ENCODE results near the gene MLPH.

Gene MLPH, protein sequence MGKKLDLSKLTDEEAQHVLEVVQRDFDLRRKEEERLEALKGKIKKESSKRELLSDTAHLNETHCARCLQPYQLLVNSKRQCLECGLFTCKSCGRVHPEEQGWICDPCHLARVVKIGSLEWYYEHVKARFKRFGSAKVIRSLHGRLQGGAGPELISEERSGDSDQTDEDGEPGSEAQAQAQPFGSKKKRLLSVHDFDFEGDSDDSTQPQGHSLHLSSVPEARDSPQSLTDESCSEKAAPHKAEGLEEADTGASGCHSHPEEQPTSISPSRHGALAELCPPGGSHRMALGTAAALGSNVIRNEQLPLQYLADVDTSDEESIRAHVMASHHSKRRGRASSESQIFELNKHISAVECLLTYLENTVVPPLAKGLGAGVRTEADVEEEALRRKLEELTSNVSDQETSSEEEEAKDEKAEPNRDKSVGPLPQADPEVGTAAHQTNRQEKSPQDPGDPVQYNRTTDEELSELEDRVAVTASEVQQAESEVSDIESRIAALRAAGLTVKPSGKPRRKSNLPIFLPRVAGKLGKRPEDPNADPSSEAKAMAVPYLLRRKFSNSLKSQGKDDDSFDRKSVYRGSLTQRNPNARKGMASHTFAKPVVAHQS

DNA sequence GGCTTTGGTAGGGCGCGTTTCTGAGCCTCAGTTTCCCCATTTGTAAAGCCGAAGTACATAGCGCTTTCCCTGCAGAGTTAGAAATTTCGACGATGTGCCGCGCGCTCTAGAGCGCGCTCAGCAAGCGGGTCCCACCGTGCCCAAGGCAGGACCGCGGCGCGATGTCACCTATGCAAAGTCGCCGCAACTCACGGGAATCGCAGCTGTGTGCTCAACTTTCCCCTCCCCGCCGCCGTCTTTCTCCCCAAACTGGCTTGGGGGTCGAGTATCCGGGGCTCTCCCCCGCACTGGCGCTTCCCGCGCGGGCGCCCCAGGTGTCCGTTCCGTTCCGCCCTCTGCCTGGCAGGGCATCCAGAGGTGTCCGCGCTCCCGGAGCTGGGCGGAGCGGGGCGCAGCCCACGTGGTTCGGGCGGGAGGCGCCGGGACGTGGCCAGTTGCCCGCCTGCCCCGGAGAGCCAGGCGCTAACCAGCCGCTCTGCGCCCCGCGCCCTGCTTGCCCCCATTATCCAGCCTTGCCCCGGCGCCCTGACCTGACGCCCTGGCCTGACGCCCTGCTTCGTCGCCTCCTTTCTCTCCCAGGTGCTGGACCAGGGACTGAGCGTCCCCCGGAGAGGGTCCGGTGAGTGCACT is at the start of gene MLPH:
Gene MLPH, plus strand, starts transcription at position 433 of the 630 bp plus-strand sequence. CDS start 6,176 bp downstream, outside the sequence.
- DNase-seq = no peak

- DNase-seq = no peak
Observed at GRCh38 chr2:237437566-237437965, 49.5 kb upstream of the MLPH start.

DNA sequence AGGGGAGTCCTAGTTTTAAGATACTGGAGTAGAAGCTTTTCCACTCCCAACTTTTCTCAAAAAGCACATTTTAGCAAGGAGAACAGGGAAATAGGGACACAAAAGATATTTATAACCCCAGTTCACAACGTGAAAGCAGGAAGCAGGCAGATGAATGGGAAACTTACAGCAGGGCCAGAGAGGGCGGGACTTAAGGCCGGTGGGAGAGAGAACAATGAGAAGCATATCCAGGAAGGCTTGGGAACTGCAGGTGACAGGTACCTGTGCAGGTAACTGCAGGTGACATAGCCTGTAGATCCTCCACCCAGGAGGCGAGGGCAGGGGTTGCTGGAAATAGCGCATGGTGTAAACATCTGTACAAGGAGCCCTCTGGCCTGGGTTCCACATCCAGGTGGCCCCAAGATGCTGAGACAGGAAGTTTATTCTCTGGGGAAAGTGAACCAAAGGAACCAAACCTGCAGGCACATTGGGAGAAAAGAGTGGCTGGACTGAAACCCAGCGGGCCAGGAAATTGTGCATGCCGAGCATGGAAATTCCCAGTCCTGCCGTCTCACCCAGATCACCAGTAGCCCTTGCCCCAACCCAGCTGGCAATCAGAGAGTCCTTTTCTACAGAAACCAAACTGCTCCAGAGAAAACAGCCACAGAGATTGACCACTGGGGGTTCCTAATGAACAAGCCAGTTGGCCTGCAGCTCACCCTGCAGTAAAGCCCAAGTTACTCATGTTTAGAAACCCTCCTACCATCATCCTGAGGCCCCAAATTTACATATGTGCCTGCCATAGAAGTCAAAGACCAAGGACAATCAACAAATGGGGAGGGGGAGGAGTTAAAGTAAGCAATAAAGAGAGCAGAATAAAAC is 48.7 kb upstream of the MLPH start:
- peak in 1 of 2 experiments; percentile 27 for DNase-seq

DNA sequence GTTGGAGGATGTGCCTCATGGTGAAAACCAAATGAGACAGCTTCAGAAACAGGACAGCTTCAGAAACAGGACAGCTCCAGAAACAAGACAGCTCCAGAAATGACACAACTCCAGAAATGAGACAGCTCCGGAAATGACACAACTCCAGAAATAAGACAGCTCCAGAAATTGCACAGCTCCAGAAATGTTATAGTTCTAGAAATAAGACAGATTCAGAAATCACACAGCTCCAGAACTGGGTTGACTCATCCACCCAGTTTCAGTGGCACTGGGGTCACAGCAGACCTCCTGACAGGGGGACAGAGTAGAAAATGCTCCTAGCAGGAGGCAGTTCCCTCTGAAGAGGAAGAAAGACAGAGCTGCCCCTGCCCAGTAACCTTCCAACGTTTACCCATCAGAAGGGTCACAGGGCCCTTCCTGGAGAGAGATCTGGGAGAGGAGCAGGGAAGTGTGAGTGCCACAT is 46.2 kb upstream of the MLPH start:
- DNase-seq = peak; percentile 66 to 76

- DNase-seq = peak; percentile 34 to 53
Observed at GRCh38 chr2:237441605-237442274, 45.3 kb upstream of the MLPH start.

DNA sequence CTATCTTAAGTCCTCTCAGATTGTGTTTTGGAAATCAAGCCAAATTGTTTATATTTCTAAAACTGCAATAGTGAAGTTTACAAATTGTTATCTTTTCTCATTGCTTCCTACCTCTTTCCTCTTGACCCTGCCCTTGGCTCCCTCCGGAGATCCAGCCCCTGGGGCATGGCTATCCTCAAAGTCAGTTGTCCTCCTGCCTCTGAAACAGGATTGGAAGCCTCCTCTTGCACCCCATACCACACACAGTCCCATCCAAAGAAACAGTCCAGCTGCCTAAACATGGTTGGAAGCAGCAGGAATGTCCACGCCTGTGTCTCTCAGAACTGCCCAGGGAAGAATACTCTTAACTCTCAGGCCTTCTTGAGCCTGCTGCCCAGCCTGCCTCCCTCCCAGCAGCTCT is 43.0 kb upstream of the MLPH start:
- DNase-seq = no peak

- DNase-seq = no peak
Observed at GRCh38 chr2:237445611-237446337, 41.3 kb upstream of the MLPH start.

DNA sequence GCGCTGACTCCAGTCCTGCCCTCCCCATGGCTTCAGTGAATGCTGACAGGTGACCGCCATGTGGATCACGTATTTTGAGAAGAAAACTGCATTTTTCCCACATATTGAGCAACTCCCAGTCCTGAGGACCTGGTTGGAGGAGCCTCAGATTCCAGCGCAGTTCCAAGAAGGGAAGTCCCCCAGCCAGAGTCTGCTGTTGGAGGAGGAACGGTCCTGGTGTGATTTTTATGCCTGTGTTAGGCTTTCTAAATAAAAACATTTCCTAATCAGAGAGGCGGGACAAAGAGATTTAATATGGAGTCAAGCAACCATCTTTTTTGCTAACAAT is 40.7 kb upstream of the MLPH start:
- DNase-seq = no peak

GRCh38 chr2:237447496-237447895 is 39.6 kb upstream of the MLPH start:
- DNase-seq = no peak

- no peak for DNase-seq
Observed at GRCh38 chr2:237448171-237448570, 38.9 kb upstream of the MLPH start.

- DNase-seq = no peak
Observed at GRCh38 chr2:237448626-237449025, 38.4 kb upstream of the MLPH start.

DNA sequence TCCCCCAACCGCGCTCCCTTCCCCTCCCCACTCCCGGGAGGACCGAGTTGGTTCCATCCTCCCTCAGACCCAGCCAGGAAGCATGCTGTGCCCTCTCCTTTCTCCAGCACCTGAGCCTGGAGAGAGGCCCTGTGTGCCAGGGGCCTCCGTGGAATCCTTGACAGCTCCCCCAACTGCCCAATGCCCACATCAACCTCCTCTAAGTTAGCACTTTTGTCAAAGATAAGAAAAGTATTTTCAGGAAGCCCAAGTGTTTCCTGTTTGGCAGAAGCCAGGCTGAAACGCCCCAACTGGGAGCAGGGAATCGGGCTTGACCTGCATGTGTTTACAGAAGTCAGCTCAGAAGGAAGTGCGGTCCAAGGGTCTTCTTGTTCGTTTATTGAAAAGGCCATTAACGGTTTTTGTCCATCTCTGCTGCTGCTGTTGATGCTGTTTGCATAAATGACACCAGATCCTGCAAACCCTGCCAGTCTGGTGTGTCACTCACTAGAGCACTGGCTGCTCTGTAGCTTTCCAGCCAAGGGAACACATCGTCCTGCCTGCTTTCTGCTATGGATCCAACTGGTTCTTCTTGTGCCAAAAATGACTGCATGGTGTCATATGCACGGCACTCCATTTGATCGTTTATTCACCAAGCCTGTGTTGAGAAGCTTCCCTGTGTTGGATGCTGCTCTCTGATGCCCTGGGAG is 37.7 kb upstream of the MLPH start:
- DNase-seq = no peak

DNA sequence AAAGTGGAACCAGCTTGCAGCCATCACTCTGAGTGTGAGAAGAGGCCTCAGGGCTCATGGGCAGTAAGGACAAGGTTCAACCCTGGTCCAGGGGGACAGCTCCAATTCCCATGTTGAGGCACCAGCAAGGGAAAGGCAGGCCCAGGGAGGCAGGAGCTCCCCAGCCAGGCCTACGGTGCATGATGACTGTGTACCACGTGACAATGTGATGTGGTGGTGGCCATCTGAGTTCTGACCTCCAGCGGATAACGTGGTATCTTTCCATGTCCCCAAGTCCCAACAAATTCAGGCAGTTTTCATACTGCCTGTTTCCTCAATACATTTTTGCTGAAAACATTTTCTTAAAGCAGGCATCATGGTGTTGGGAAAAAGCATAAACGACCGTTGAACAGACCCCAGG is 36.9 kb upstream of the MLPH start:
- DNase-seq = no peak

GRCh38 chr2:237450583-237450982 is 36.5 kb upstream of the MLPH start:
- DNase-seq = no peak

DNA sequence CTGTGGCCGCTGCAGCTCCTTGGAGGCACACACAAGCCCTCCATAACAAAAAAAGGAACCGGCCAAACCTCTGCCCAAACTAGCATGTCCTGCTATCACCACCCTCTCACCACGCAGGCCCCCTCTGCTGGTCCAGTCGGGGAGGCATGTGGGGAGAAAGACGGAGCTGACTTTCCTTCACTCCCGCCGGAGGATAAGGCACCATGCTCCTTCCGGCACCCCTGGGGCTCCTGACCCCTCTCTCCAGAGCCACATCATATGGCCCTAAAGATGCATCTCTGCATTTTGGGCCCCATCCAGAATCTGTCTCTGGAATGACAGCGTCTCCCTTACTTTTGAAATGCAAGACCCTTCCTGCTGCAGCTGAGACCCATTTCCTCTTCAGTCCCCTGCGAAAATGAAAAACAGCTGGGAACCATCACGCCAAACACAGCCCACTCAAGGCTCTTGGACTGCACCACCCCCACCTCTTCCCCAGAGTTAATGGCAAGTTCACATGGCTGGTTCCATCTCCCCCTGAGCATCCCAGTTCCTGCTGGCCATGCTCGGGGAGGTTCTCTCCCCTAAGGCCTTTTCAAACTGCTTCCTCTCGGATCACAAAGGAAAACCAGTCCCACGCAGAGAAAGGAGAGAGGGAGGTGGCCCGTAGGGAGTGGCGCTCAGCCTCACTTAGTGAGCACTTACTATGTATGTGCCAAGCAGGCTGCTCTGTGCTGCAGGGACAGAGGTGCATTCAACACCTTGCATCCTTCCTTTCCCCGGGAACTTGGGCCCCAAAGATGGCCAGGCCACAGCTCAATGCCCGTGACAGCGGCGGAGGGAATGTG is 35.2 kb upstream of the MLPH start:
- no peak for DNase-seq

GRCh38 chr2:237452861-237453260 is 34.2 kb upstream of the MLPH start:
- DNase-seq = no peak

- no peak for DNase-seq
Observed at GRCh38 chr2:237453671-237454070, 33.4 kb upstream of the MLPH start.

GRCh38 chr2:237455764-237456163 is 31.3 kb upstream of the MLPH start:
- DNase-seq = no peak

- DNase-seq = no peak
Observed at GRCh38 chr2:237456200-237456843, 30.7 kb upstream of the MLPH start.

Measured in activated CD4-positive, alpha-beta T cell treated with anti-CD3 and anti-CD28 coated beads, Interleukin-2, amount 50 U/mL, for 48 hours (primary cell).